Neuron (in vitro differentiated cells): ENCODE measurements around the gene ADSS1.
A peak's percentile ranks its signal among the peaks of the same experiment; 100 is the strongest.

Experiments
- H2AFZ ChIP-seq: one replicate; pipeline ENCODE4 v1.6.1; 2013; ENCODE audit warnings: low read depth, mild to moderate bottlenecking, inconsistent platforms, low read length, moderate library complexity
- H3K27me3 ChIP-seq: one replicate; pipeline ENCODE4 v1.6.1; 2013; ENCODE audit warnings: low read length; ENCODE audit not compliant: insufficient read depth
- H3K36me3 ChIP-seq: one replicate; pipeline ENCODE4 v1.6.1; 2013; ENCODE audit warnings: low read length; ENCODE audit not compliant: insufficient read depth
- H3K4me1 ChIP-seq: one replicate; pipeline ENCODE4 v1.6.1; 2013; ENCODE audit warnings: low read length; ENCODE audit not compliant: insufficient read depth
- H3K4me3 ChIP-seq: 2 replicates; pipeline ENCODE4 v1.5.1; 2013; ENCODE audit warnings: mild to moderate bottlenecking, low read length, moderate library complexity
- H3K9me3 ChIP-seq: one replicate; pipeline ENCODE4 v1.6.1; 2013; ENCODE audit warnings: low read length

ADSS1 gene

DNA sequence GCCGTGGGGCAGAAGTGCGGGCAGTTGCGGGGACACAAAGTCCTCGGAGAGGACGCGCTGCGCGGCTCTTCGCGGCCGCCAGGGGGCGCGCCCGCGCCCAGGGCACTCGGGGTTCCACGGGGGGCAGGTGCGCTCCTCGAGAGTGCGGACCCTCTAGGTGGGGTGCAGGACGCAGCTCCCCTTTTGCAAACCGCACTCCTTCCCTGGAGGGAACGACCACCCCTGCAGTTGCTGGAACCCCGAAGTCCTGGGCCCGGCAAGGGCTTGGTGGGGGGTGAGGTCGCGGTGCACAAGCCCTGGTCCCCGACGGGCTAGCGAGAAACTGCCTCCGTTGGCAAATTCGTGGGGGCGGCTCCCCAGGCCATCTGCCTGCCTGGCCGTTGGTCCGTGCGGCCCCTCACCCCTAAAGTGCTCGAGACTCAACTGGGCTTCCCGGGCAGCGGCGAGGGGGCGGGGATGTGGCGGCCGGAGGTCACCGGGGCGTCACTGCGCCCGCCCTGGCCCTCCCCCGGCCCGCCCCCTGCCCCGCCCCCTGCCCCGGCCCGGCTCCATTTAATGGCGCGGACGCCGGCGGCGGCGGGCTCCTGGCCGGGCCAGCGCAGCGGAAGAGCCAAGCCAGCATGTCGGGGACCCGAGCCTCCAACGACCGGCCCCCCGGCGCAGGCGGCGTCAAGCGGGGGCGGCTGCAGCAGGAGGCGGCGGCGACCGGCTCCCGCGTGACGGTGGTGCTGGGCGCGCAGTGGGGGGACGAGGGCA lies at the start of gene ADSS1:
Gene ADSS1 (plus strand): TSS at position 579 of the 756 bp plus-strand sequence. CDS start 42 bp downstream, at position 621.
- Histone ChIP-seq H3K27me3 (no peaks in the 10 kb centered on the region), H3K4me1 (peaks cover 26% of the 10 kb centered on the region), H3K36me3 (peaks cover 2% of the 10 kb centered on the region), H3K4me3 (peak within 1 kb of the TSS; percentile 40), H3K9me3 (no peaks in the 10 kb centered on the region), H2AFZ (no peak within 1 kb of the TSS)

DNA sequence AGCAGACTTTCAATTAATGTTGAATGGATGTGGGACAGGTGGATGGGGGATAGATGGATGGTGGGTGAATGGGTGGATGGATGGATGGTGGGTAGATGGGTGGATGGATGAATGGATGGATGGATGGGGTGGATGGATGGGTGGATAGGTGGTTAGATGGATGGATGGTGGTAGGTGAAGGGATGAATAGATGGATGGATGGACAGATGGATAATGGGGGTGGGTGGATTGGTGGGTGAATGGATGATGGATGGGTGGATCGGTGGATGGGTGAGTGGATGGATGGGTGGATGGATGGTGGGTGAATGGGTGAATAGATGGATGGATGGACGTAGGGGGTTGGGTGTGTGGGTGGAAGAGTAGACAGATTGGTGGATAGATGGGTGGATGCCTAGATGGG lies 48.6 kb upstream of the ADSS1 start:
- H3K4me1 ChIP-seq: peaks cover 28% of the 10 kb centered on the region
- no peak overlapping the region for H3K4me3 ChIP-seq
- no peak overlapping the region for H2AFZ ChIP-seq
- no peaks in the 10 kb centered on the region for H3K36me3 ChIP-seq
- H3K27me3 ChIP-seq: no peaks in the 10 kb centered on the region
- peaks cover 9% of the 10 kb centered on the region for H3K9me3 ChIP-seq

DNA sequence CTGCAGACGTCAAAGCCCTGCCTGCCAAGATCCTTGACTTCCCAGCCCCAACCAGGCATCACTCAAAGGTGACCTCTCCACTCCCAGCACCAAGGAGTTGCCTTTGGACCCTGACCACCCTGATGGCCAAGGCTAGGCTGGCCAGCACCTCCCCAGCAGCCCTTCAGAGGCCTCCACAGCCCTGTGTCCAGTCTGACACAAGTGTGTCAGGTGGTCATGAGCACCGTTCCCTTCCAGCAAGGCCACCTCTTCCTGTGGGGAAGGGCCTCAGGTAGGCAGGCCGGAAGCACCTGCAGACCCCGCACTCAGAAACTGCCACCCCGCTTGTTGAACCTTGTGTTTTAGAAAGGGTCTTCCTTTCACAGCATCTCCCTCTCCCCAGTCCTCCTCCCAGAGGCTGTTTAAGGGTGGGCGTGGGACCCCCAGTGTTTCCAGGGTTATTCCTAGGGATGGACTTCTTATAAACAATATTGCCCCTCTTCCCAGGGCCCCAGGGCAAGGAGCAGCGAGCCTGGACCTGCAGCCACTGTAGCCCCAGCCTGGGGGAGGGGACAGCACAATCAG lies 47.8 kb upstream of the ADSS1 start:
- no peak overlapping the region for H2AFZ ChIP-seq
- H3K36me3 ChIP-seq: no peaks in the 10 kb centered on the region
- H3K27me3 ChIP-seq: no peaks in the 10 kb centered on the region
- peaks cover 33% of the 10 kb centered on the region for H3K4me1 ChIP-seq
- H3K9me3 ChIP-seq: peaks cover 6% of the 10 kb centered on the region
- H3K4me3 ChIP-seq: no peak overlapping the region

DNA sequence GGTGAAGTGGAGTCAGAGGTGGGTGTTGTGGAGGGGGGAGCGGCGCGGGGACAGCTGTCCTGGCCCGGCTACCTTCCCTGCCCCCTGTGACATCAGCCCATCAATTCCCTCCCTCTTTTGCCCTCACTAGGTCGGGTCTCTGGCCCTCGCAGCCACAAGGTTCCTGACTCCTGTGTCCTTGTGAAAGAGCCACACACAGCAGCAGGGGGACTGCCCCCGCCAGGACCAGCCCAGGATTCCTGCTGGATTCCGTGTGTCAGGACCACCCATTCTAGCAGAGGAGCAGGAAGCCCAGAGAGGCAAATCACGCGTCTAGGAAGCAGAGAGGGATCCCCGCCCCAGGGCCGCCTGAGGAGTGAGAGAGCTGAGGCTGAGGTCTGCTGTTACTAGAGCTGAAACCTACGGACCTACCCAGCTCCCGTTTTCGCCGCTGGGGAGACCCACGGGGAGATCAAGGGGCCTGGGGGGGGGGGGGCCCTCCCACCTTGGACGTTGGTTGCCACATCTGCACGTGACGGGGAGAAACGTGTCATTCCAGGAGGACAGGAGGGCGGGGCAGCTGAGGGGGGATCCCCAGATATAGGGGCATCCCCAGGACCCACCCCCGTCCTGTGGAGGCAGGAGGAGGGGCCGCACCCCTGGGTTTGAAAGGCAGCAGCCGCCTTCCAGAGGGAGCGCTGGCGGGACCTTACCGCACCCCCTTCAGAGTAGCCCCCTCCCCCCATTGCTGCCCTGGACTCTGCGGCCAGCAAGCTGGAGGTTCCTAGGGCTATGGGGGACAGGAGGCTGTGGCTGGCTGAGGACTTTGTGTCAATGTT lies 47.1 kb upstream of the ADSS1 start:
- Histone ChIP-seq H2AFZ (no peak overlapping the region), H3K4me1 (peaks cover 40% of the 10 kb centered on the region), H3K9me3 (peaks cover 5% of the 10 kb centered on the region), H3K4me3 (no peak overlapping the region), H3K27me3 (no peaks in the 10 kb centered on the region), H3K36me3 (no peaks in the 10 kb centered on the region)

DNA sequence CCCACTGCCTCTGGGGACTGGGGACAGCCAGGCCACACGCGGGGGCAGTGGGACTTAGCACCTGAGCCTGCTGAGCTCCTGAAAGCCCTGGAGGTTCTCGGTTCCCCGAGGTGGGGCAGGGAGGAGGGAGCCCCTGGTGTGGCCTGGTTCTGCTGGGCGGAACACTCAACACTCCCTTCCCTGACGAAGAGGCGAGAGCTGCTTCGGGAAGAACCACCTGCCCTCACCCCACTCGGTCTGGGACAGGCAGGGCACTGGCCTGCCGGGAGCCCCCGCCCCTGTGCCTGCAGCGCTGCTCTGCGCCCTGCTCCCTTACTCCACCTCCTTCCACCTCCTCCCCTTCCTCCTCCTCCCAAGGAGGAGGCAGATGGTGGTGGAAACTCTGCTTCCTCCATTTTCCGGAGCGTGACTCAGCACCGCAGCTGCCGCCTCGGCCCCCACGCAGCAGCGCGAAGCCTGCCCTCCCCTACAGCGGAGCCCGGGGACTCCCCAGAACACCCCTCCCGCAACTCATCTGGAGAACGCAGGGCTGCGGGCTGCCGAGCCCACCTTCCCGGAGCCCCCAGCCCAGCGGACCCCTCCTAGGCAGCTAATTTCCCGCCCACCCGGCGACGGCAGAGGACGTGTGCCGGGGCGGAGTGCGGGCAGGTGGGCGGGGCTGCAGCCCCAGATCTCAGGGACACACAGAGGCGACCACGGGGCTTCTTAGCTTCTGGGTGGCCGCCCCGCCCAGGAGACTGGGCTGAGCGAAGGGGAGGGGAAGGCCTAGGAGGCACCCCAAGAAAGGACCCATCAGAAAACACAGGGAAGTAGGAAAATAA lies 46.3 kb upstream of the ADSS1 start:
- Histone ChIP-seq H3K9me3 (peaks cover 5% of the 10 kb centered on the region), H3K4me3 (peak overlapping the region; percentile 33), H3K4me1 (peaks cover 47% of the 10 kb centered on the region), H3K27me3 (no peaks in the 10 kb centered on the region), H2AFZ (peak overlapping the region; percentile 78), H3K36me3 (no peaks in the 10 kb centered on the region)

DNA sequence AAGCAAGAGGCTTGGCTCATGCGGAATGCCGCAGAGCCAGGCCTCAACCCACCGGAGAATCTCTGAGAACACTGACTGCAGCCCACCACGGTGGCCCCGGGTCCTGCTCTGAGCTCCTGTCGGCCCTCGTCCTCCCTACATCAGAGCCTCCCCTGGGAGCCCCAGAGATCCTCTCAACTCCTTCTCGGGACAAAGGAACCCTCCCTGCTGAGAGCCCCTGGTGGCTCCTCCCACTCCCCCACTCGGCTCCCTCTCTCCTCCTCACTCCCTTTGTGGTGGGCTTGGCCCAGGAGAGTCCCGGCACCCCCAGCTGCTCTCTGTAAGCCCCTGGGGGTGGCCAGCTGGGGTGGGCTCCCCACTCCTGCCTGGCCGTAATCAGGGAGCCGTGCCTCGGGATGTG lies 45.7 kb upstream of the ADSS1 start:
- Histone ChIP-seq H3K36me3 (no peaks in the 10 kb centered on the region), H3K4me3 (peak overlapping the region; percentile 33), H3K4me1 (peaks cover 52% of the 10 kb centered on the region), H3K9me3 (peaks cover 5% of the 10 kb centered on the region), H3K27me3 (no peaks in the 10 kb centered on the region), H2AFZ (peak overlapping the region; percentile 78)

DNA sequence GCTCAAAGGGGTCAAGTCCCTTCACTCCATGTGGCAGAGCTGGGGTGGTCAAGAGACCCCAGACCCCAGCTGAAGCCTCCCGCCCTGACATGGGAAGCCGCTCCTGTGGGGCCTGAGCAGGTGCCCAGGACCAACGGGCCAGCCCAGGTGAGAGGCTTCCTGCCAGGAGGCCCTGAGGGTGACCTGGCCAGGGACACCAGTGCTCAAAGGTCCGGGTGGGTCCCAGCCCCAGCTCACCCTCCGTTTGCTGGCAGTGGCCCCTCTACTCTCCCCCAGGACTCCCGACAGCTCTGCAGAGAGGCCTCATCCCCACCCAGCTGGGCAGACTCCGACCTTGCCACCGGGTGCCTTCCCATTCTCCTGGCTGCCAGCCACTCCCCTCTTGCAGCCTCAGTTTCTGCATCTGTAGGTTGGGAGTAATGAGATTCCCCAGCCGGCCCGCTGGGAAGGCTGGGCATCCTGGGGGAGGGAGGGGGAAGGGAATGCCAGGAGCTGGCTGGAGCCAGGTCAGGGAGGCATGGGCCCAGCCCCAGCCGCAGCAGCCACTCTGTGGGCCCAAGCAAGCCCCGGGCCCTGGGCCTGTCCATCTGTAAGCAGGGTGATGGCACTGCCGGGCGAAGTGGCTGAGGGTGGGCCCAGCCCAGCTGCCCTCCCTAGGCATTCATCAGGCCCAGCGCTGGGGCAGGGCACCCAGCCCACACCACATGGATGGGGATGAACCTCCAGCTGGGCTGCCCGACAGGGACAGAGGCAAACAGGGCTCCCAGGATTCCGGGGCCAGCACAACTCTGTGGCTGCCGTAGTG lies 44.9 kb upstream of the ADSS1 start:
- Histone ChIP-seq H3K36me3 (no peaks in the 10 kb centered on the region), H3K9me3 (no peaks in the 10 kb centered on the region), H3K4me1 (peaks cover 52% of the 10 kb centered on the region), H3K27me3 (no peaks in the 10 kb centered on the region), H3K4me3 (no peak overlapping the region), H2AFZ (no peak overlapping the region)

DNA sequence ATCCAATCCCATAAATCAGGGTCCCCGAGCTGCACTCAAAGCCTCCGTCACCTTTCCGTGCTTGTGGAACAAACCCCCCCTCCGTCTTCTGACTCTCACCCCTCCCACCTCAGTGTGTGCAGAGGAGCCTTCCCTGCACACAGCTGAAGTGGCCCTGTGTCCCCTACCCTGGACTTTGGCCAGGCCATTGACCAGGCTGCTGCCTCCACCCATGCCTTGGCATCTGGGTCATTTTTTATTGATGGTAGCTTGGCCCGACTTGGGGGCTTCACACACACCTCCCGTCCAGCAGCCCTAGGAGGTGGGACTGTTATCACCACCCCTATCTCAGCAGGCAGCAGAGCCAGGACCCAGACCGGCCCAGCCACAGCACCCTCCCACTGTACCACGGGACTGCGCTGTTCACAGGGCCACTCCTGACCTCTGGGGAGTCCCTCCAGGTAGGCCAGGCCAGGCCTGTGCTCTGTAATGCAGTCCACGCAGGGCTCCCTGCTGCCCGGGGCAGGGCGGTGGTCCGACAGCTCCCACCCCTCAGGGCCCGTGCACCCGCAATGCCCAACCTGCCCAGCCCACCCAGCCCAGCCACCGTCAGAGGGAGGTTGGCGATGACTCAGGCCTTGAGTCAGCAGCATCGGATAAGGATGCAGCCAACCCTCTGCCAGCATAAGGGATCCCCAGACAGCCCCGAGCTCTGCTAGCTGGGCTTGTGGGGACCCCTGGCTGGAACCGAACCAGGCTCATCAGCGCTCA lies 43.8 kb upstream of the ADSS1 start:
- Histone ChIP-seq H3K9me3 (no peaks in the 10 kb centered on the region), H3K4me3 (no peak overlapping the region), H3K36me3 (no peaks in the 10 kb centered on the region), H3K27me3 (no peaks in the 10 kb centered on the region), H3K4me1 (peaks cover 52% of the 10 kb centered on the region), H2AFZ (no peak overlapping the region)

DNA sequence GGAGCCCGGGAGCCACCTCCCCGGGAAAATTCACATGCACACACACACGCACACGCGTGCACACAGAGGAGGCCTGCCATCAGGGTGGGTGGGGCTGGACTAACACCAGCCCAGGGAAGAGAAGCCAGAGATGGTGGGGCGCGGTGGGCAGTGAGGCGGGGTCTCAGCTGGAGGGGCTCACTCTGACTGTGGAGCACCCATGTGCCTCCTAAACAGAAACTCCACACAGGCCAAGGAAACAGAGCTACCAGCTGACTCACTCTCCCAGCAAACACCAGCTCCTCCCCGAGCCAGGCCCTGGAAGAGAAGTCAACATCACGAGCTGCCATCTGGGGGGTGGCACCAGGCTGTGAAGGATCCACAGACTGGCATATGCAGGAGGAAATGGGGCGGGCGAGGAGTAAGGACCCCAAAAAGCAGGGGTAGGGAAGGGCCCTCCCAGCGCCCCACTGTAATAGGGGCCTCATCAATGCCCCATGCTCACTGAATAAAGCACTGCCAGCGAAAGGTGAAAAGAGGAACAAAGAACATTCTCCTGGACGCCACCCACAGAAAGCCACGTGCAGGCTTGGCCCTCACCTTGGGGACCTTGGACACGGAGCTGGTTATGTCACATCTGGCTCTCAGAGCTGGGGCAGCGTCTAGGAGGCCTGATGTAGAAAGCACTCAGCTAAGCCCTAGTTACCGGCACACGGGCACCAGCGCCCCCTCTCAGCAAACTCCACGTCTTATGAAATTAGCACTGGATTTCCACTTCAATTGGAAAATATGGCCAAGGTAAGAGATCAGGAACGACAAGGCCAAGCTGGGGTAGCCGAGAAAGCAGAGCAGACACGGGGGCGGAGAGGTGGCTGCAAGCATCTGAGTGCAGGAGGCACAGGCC lies 43.0 kb upstream of the ADSS1 start:
- H2AFZ ChIP-seq: peak overlapping the region; percentile 31
- no peak overlapping the region for H3K4me3 ChIP-seq
- peaks cover 52% of the 10 kb centered on the region for H3K4me1 ChIP-seq
- no peaks in the 10 kb centered on the region for H3K9me3 ChIP-seq
- no peaks in the 10 kb centered on the region for H3K36me3 ChIP-seq
- H3K27me3 ChIP-seq: no peaks in the 10 kb centered on the region

DNA sequence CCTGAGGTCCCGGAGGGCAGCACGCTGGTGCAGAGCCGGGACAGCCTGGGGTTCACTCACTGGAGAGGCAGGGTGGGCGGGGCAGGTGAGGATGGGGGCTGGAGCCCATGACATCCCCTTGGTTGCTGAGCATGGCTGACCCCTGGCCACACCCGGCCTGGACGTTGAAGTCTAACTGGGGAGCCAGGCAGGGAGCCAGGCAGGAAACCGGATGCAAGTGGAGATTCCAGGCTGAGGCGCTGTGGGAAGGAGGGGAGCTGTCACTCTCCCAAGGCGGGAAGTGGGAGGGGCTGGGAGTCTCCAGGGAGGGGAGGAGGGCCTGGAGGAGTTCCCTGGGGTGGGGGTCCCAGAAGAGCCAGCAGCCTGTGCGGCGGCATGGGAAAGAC lies 42.3 kb upstream of the ADSS1 start:
- no peaks in the 10 kb centered on the region for H3K9me3 ChIP-seq
- peaks cover 47% of the 10 kb centered on the region for H3K4me1 ChIP-seq
- H3K27me3 ChIP-seq: no peaks in the 10 kb centered on the region
- no peaks in the 10 kb centered on the region for H3K36me3 ChIP-seq
- H2AFZ ChIP-seq: peak overlapping the region; percentile 31
- no peak overlapping the region for H3K4me3 ChIP-seq

DNA sequence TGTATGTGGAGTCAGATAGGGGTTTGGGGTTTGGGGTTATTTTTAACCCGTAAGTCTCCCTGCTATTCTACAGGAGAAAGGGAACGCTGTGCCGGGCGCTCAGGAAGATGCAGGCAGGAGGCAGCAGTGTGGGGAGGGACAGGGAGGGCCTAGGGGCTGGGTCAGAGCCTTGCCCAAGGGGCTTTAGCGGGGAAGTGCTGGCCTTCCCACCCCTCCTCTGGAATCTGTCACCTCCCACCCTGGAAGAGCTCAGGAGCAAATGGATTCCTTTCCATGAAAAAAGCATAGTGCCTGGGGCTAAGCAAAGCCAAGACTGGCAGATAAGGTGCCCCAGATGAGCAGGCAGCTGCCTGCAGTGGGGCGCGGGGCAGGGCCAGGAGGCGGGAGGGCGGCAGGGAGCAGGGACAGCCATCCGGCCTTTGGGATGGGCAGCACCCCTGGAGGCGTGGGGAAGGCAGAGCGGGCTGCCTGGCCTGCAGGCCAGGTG lies 41.9 kb upstream of the ADSS1 start:
- peaks cover 42% of the 10 kb centered on the region for H3K4me1 ChIP-seq

More for the DNA sequence above, 41.9 kb upstream of the ADSS1 start:
- Histone ChIP-seq H3K36me3 (no peaks in the 10 kb centered on the region), H3K4me3 (no peak overlapping the region), H2AFZ (no peak overlapping the region), H3K27me3 (no peaks in the 10 kb centered on the region), H3K9me3 (no peaks in the 10 kb centered on the region)
